Heart left ventricle (tissue), 16 donors: ENCODE measurements around the gene PTPDC1. TPM values are rescaled to one million over a fixed set of nuclear protein-coding genes. Genes with fewer than 3 reads are reported as not detected.

Experiments used
- ATAC-seq, 4 donors: fragments of 200-7000 bp; cut with Tn5 transposase; one replicate each; pipeline ENCODE4 v1.9.1; 2020 to 2022; ENCODE audit warnings: moderate library complexity in 4 of 4, mild to moderate bottlenecking in 3 of 4, moderate number of reproducible peaks in 1 of 4
- DNase-seq, 5 donors: peaks; one replicate each; pipeline ENCODE4 v3.0.0-alpha.2; 2020
- H3K27ac ChIP-seq, 12 donors: fragments of 200-600 bp; sonication (generic) in 4 of 12; one replicate each; pipeline versions ENCODE4 v1.5.0 to v1.8.0; 2016 to 2022; ENCODE audit warnings: mild to moderate bottlenecking in 2 of 12
- H3K27me3 ChIP-seq, 9 donors: fragments of 200-600 bp; sonication (generic) in 2 of 9; one replicate each; pipeline versions ENCODE4 v1.5.1 to v1.8.0; 2016 to 2022; ENCODE audit warnings: mild to moderate bottlenecking in 3 of 9
- H3K36me3 ChIP-seq, 9 donors: fragments of 200-600 bp; sonication (generic) in 2 of 9; one replicate each; pipeline versions ENCODE4 v1.5.0 to v1.8.0; 2018 to 2022; ENCODE audit warnings: mild to moderate bottlenecking in 2 of 9
- H3K4me1 ChIP-seq, 12 donors: fragments of 200-600 bp; sonication (generic) in 4 of 12; one replicate each; pipeline versions ENCODE4 v1.5.0 to v1.8.0; 2016 to 2022; ENCODE audit warnings: mild to moderate bottlenecking in 3 of 12
- H3K4me3 ChIP-seq, 12 donors: fragments of 200-600 bp; sonication (generic) in 4 of 12; one replicate each; pipeline versions ENCODE4 v1.5.0 to v1.8.0; 2017 to 2022; ENCODE audit warnings: mild to moderate bottlenecking in 9 of 12, moderate library complexity in 4 of 12
- H3K9me3 ChIP-seq, 12 donors: fragments of 200-600 bp; sonication (generic) in 4 of 12; one replicate each; pipeline versions ENCODE4 v1.5.0 to v1.8.0; 2016 to 2022; ENCODE audit warnings: mild to moderate bottlenecking in 1 of 12
- CTCF ChIP-seq, 12 donors: fragments of 200-600 bp; sonication (generic) in 4 of 12; IDR thresholded peaks; one replicate each; pipeline versions ENCODE4 v1.5.0 to v1.8.0; 2018 to 2022; ENCODE audit warnings: antibody characterized with exemption in 12 of 12, mild to moderate bottlenecking in 5 of 12
- POLR2A ChIP-seq, 2 donors: fragments of 450-650 bp; IDR thresholded peaks; one replicate each; pipeline ENCODE4 v1.6.1; 2017; ENCODE audit warnings: antibody characterized with exemption in 2 of 2, mild to moderate bottlenecking in 2 of 2, moderate library complexity in 2 of 2
- WGBS, 4 donors: extraction: QIAGEN DNeasy Blood & Tissue Kit in 2 of 4; methylation state at CpG; one replicate each; pipeline versions ENCODE4 v1.1.5 to v1.1.7; 2013 to 2018; 5-methylcytosine and 5-hydroxymethylcytosine counted together
- intact Hi-C, 10 donors: fragments of 100-400 bp; cut with DNase I; formaldehyde crosslinking; loops; one replicate each; pipeline versions ENCODE4 v1.11.1 to v1.14.2; 2022
- polyA plus RNA-seq, 2 donors: library from polyadenylated mRNA; stranded (reverse); fragments of 200-250 nt; gene quantifications; one replicate each; pipeline ENCODE4 v1.2.3, GENCODE V29; 2013
- total RNA-seq, 9 donors: library from RNA; depleted of rRNA in 2 of 9; stranded (reverse); fragments of >200 nt in 2 of 9; fragmentation: NEBNext Ultra II Directional in 3 of 9; extraction: Animal tissue kit (Norgen Biotek cat#: 25700) in 3 of 9; gene quantifications; one replicate each; pipeline versions ENCODE4 v1.1.0 to v1.2.4, GENCODE V29; 2016 to 2023
- donor health status: ischemic (EF 13 %, LVEDD 7.1; RV severe dilation, severe dysfunction).
- donor health status: healthy with polysubstance abuse.
- donor health status: DM: no; HTN: yes; CAD: no.
- donor health status: DM: no; HTN: no; CAD: no.
- donor health status: ischemic (EF 25% LVEDD 6.9; RV normal size, moderate dysfunction).
- donor health status: ischemic (EF 25% LVEDD 5.7; RV mildly dilated, moderate dysfunction).
- donor health status: healthy.
- donor health status: DM: yes; HTN: yes; CAD: no.
- donor health status: ischemic (EF 35%, LVEDD 5.7; RV mildly dilated, moderate dysfunction).
- donor health status: nonischemic (EF 11% LVEDD 7.7; RV severe dilation, severe dysfunction).
- donor health status: DM: yes; HTN: yes; CAD: no.
- donor health status: PGD.
- donor health status: ischemic (EF 29% LVEDD 5.4; RV normal size, mild dysfunction).
- donor health status: nonischemic (EF 23%, LVEDD 6.1; RV moderate dilation, normal function).

The PTPDC1 gene
- total and polyA plus RNA-seq, 11 donors: 6.0 to 12.3 (median 7.9) TPM

- no peaks in the 10 kb centered on the region for H3K9me3 ChIP-seq
- no peak for TF ChIP-seq CTCF (IDR thresholded peaks at IDR 0.05)
- TF ChIP-seq POLR2A (IDR thresholded peaks at IDR 0.05): no peak
- H3K27ac ChIP-seq: no peak overlapping the region
- no peak overlapping the region for H3K4me3 ChIP-seq
- H3K4me1 ChIP-seq: peaks cover 0 to 17% (median 13%) of the 10 kb centered on the region in 12 donors
- WGBS, 4 donors: 77 to 84% (median 80%) methylated on average over 5 of the region's 5 CpGs
- intact Hi-C loops: loop anchor here in 1 of 10 donors (10.0 kb wide), 1 partner anchor 61 kb away; the partner anchor contains the start of gene PTPDC1
- no peaks in the 10 kb centered on the region for H3K27me3 ChIP-seq
- H3K36me3 ChIP-seq: no peaks in the 10 kb centered on the region
- no peak for DNase-seq
- ATAC-seq: no peak
Measured at GRCh38 chr9:94145640-94146039, 61.4 kb downstream of the PTPDC1 start.

- no peaks in the 10 kb centered on the region for H3K9me3 ChIP-seq
- H3K27me3 ChIP-seq: no peaks in the 10 kb centered on the region
- no peak for DNase-seq
- H3K36me3 ChIP-seq: no peaks in the 10 kb centered on the region
- WGBS, 4 donors: 87 to 92% (median 88%) methylated on average over 13 of the region's 13 CpGs
- H3K27ac ChIP-seq: no peak overlapping the region
- intact Hi-C loops: loop anchor here in 1 of 10 donors (10.0 kb wide), 1 partner anchor 63 kb away; the partner anchor contains the start of gene PTPDC1
- no peak for ATAC-seq
- no peak overlapping the region for H3K4me3 ChIP-seq
- H3K4me1 ChIP-seq: peaks cover 0 to 12% (median 0%) of the 10 kb centered on the region in 12 donors
- TF ChIP-seq POLR2A (IDR thresholded peaks at IDR 0.05) (no peak), CTCF (IDR thresholded peaks at IDR 0.05) (no peak)
Measured at GRCh38 chr9:94147776-94148175, 63.5 kb downstream of the PTPDC1 start.

GRCh38 chr9:94148419-94148818 is 64.2 kb downstream of the PTPDC1 start:
- TF ChIP-seq POLR2A (IDR thresholded peaks at IDR 0.05) (no peak), CTCF (IDR thresholded peaks at IDR 0.05) (no peak)
- Histone ChIP-seq H3K27ac (no peak overlapping the region), H3K4me3 (no peak overlapping the region), H3K4me1 (peaks cover 0 to 12% (median 0%) of the 10 kb centered on the region in 12 donors), H3K36me3 (no peaks in the 10 kb centered on the region), H3K9me3 (no peaks in the 10 kb centered on the region), H3K27me3 (no peaks in the 10 kb centered on the region)
- intact Hi-C loops: loop anchor here in 1 of 10 donors (10.0 kb wide), 1 partner anchor 64 kb away; the partner anchor contains the start of gene PTPDC1
- DNase-seq (no peak), ATAC-seq (no peak)
- 72 to 83% (median 78%) methylated on average over 5 of the region's 5 CpGs for WGBS, 4 donors

- 88 to 96% (median 92%) methylated on average over 6 of the region's 6 CpGs for WGBS, 4 donors
Measured at GRCh38 chr9:94149696-94150095, 65.4 kb downstream of the PTPDC1 start.

More at GRCh38 chr9:94149696-94150095, 65.4 kb downstream of the PTPDC1 start:
- intact Hi-C loops: loop anchor here in 1 of 10 donors (10.0 kb wide), 1 partner anchor 65 kb away; the partner anchor contains the start of gene PTPDC1
- Histone ChIP-seq H3K36me3 (no peaks in the 10 kb centered on the region), H3K4me3 (no peak overlapping the region), H3K27ac (no peak overlapping the region), H3K27me3 (no peaks in the 10 kb centered on the region), H3K4me1 (peaks cover 0 to 12% (median 0%) of the 10 kb centered on the region in 12 donors), H3K9me3 (no peaks in the 10 kb centered on the region)
- ATAC-seq (no peak), DNase-seq (no peak)
- no peak for TF ChIP-seq POLR2A (IDR thresholded peaks at IDR 0.05)
